ENCODE results near the gene PLXNA2.

DNA sequence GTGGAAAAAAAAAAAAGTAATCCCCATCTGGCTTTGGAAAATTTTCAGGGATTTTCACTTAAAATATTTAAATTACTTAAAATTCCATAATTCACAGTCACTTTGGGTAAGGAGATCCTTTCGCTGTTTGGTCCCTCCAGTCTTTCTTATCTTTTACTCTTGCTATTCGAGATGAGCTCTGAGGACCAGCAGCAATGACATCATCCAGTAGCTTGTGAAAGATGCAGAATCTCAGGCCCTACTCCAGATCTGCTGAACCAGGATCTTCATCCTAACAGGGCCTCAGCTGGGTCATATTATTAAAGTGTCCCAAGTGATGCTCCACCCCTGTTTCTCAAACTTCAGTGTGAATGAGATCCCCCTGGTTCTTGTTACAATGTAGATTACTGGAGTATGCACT, 46.9 kb upstream of the PLXNA2 start:
- TF ChIP-seq, protein P1, sequence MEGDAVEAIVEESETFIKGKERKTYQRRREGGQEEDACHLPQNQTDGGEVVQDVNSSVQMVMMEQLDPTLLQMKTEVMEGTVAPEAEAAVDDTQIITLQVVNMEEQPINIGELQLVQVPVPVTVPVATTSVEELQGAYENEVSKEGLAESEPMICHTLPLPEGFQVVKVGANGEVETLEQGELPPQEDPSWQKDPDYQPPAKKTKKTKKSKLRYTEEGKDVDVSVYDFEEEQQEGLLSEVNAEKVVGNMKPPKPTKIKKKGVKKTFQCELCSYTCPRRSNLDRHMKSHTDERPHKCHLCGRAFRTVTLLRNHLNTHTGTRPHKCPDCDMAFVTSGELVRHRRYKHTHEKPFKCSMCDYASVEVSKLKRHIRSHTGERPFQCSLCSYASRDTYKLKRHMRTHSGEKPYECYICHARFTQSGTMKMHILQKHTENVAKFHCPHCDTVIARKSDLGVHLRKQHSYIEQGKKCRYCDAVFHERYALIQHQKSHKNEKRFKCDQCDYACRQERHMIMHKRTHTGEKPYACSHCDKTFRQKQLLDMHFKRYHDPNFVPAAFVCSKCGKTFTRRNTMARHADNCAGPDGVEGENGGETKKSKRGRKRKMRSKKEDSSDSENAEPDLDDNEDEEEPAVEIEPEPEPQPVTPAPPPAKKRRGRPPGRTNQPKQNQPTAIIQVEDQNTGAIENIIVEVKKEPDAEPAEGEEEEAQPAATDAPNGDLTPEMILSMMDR (conservative IDR thresholded peaks at IDR 0.05), result no peak
- no peak for TF ChIP-seq EZH2 (IDR thresholded peaks at IDR 0.05; ENCODE audit: low read depth)

Data from PC-9 (cell line).